GM19395 (cell line): ENCODE measurements around the gene AGAP1.

Experiments used
- ATAC-seq: cut with Tn5 transposase; IDR thresholded peaks from one replicate; pipeline ENCODE4 v1.9.1; 2021; ENCODE audit warnings: mild to moderate bottlenecking, moderate library complexity; ENCODE audit not compliant: unreplicated experiment

AGAP1 gene

DNA sequence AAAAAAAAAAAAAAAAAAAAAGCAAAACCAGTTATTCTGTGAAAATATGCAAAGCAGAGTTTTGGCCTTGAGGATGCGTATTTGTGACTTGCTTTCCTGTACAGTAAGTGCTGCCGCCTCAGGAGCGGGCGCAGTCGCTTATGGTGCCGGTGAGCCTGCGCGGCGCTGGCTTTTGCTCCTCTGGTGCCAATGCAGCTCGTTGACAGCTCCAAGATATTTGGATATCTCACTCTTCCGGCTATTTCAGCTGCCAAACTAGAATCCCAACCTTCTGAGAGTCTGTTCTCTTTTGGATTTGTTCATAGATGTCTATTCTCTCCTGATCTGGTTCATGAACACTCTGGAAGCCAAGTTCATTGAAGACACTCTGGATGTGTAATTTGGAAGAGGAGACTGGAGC is 184.1 kb downstream of the AGAP1 start:
- no peak for ATAC-seq

DNA sequence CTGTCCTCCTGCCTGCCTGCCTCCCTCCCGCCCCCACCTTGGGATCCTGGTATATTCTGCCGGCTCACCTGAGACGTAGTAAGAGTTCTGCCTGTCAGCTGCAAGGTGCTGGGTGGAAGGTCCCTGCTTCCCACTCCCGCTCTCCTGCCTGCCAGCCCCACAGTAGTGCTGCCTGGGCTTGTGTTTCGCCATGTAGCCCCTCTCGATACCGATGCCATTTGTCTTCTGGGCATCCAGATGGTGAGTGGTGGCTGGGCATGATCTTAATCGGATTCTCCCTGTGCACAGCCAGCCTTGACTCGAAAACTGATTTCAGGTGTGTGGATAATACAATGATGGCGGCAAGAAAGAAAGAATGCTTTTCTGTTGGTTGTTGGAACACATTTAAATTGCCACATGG is 184.9 kb downstream of the AGAP1 start:
- ATAC-seq, result no peak

DNA sequence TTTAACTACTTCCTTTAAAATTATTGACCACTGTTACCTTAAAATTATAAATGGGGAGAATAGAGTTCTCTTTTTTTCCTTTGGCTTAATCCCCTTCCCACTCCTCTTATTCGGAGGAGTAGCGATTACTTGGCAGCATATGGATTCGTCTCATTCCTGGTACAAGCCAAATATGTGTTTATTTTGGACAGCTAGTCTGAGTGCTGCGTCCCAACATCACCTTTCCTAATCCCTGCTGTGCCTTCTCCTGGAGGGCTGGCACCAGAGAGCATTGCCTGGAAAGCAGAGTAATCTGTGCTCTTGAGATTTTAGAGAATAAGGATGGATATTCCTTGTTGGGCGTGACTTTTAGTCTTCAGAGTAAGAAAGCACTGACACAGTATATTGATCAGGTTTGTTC is 185.6 kb downstream of the AGAP1 start:
- no peak for ATAC-seq

DNA sequence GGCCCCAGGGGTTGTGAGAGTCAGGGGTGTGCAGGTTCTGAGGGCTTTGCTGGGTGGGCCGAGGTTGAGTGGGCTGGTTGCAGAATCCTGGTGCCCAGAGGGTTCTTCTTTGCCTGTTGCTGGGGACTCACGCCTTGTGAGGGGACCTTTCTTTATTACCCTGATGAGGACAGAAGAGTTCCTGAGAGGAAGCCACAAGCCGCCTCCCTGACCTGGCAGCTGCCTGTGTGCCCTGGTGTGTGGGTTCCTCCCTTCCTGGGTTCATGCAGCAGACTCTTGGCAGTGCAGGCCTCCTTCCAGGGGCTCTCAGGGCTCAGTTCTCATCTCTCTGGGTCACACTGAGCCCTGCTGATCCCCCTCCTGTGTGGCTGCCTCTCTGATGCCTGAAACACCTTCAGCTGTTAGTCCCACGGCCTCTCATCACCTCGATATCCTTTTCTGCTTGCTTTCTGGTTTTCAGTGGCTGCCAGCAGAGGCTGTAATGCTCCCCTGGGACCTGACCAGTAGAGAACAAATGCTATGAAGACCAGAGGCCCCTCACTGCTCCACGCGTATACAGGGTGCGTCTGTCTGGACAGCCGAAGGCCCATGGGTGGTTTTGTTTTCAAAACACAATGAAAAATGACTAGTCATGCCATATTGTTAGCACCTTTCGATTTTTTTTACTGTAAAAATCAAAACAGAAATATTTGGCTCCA is 191.3 kb downstream of the AGAP1 start:
- no peak for ATAC-seq

DNA sequence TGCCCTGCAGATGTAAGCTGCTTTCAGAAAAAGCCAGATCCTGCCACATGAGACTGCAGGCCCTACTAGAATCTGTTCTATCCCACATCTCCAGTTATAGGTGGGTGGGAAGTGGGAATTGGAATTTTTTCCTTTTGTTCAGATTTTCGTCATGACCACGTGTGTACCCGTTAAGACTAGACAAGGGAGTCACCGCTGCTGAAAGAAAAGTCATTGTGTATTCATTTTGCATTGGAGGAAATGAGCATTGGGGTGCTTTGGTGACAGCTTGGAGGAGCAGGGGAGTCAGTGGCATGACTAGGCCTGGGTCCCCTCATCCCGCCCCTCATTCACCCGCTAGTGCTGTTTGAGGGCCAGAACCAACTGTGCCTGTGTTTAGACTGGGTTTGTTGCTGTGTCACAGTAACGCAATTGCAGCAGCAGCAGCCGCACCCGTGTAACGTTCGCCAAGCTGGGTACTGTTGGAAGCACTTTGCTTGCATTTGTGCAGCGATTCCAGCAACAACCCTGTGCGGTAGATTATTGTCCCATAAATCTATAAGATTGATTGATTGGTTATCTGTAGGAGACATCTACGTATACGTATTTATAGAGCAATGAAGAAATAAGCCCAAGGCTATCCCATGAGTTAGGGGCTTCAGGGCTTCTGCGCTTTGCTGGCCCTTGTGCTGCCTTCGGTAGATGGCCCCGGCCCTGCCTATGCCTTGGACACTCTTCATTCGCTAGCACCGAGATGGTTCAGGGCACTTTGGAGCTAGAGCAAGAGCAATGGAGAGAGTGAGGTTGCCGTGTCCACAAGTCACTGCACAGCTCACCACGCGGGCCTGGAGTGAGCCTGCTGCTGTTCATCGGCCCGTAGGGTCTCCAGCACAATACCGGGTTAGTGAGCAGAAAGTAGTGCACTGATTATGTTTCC is 194.9 kb downstream of the AGAP1 start:
- no peak for ATAC-seq

DNA sequence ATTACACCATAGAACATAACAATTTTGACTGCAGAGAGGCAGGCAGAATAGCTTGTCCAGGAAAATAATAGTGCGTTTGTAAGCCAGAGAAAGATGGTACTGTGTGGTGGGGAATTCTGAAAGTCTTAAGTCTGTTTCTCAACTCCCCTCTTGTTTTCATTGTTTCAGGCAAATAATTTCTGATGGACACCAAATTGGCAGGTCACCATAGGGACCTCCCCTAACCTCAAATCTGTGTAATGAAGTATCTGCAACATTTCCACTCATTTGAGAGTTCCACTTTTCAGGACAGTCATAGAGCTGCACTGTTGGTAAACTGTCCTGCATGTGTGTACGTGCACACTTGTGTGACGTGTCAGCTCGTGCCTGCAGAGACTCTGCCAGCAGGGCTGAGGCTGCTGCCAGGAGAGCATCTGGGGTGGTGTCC is 195.6 kb downstream of the AGAP1 start:
- ATAC-seq, result no peak

DNA sequence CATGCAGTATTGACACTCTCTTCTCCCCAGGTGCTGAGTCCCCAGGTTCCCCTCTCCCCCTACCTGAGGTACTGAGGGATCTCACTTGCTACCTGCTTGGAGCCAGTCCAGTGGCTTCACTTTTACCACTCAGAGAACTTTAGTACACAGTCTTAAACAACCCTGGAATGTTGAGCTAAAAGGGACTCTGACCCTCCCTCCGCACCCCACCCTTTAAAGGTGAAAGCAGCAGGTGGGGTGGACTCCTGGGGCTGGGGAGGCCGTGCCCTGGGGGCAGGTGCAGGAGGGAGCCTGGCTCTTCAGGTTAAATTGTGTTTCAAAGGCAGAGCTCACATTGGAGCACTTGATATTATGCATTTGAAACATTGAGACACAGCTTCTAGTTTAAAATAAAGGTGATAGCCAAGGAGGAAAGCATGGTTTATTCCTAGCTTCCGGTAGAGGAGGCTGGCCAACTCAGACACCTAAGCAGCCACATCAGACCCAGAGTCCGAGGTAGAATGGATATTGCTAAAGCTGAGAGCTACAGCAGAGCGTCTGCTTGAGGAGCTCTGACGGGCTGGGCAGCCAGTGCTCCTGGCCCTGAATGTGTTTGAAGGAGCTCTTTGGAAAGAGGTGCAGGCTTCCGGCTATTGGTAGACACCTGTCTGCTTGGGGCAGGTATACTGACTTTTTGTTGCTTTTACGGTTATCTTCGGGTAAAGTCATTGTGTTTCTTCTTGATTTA is 196.4 kb downstream of the AGAP1 start:
- no peak for ATAC-seq

DNA sequence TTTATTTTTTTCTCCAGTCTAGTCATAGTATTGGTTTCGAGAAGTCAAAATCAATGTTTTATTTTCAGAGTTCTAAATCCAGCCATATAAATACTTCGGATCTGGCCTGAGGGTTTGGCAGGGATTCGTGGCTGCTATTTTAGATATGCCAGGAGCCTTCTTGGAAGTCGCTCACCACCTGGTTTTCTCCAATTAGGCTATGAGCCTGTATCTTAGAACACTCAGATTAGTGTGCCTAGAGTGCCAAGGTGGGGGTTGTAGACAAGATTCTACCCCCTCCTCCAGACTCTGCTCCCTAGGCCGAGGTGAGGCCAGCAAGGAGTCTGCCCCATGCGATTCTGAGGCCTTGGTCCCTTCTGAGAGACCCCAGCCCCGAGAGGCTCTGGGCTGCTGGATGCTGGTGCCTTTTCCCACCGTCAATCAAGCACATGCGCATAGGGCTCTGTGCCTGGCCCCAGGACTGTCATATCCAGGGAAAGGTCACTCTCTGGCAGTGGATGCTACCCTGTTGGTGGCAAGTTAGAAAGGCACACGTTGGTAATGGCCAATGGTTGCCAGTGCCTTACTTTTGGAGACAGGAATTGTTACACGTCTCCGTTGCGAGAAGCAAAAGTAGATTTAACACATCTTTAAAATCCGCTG is 197.1 kb downstream of the AGAP1 start:
- ATAC-seq, result no peak

DNA sequence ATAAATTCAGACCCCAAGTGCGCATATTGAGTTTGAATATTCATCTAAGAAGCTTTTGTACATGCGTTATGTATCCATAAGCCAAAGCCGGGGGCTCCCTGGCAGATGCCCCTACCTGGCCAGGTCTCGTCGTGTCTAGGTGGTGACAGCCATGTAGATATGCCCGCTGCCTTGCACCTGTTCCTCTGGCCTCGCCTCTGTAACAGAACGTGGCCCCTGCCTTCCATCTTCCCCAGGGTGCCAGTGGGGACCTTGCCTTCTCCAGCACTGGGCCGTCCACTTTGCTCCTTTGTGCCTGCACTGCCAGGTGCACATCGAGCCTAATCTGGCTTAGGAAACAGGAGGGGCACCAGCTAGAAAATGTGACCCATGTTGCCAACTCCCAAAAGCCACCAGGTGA is 198.2 kb downstream of the AGAP1 start:
- no peak for ATAC-seq

DNA sequence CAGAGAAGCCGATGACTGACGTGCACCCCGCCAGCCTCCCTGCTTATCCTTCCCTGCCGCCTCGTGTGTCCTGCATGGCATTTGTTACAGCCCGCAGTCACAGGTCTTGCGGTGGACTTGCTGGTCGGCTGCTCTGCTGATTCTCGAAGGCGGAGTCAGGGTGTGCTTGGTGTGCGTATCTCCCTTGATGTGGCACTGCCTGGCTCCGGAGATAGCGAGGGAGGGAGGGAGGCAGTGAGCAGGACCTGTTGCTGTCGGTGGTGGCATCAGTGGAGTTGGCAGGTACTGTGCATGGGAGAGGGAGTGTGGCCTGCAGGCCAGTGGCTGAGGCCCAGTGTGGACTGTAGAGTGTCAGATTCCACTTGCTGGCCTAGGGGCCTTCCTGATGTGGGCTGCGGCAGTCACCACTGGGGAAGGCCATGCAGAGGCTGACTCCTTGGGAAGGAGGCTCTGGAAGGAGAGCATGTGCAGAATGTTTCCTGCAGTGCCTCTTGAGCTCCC is 198.9 kb downstream of the AGAP1 start:
- ATAC-seq, result no peak

DNA sequence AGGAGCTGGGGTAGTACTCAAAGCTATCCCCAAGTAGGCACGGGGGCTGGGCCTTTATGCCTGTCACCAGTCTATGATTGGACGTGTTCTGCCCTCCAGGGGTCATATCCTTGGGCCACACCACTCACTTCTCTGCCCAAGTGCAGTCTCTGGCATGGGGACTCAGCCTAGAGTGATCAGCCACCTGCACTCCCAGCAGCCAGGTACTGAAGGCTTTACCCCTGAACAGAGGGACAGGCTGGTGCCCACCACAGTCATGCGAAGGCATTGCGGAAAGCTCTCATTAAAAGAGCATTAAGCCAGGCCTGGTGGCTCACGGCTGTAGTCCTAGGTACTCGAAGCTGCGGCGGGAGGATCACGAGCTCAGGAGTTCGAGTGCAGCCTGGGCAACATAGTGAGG is 199.4 kb downstream of the AGAP1 start:
- ATAC-seq, result no peak

DNA sequence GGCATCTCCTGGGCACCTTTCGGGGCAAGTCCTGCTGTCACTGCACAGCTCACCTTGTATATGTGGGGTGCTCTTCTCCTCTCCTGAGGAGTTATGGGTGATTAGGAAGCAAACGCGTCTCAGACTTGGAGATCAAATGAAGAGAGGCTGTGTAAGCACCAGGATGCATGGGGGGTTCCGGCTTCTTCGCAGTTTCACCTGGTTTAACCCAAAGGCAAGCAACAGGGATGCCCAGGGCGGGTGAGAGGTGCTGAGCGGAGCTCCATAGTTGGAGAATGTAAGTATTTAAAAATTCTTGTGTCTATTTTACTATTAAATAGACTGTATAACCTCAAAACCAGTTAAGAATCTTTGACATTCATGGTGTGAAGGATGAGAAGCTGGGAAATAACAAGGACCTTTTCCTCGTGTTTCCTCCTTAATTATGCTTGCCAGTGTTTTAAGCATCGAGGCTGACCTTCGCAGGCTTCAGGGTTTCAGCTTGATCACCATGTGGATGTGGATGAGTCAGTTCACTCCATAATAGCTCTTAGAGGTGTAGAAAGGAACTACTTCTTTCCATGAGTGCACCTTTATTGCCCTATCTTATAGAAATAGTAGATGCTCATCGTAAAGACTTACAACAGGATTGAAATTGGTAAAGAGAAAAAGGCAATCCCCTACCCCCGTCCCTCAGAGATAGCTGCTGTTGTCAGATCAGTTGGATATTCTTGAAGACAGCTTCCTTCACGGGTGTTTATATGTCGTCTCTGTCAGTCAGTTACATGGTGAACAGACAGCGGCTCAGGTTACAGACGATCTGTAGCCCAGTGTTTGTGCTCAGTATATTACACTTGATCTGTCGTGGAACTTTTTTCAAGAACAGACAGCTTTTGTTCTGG is 201.1 kb downstream of the AGAP1 start:
- no peak for ATAC-seq

DNA sequence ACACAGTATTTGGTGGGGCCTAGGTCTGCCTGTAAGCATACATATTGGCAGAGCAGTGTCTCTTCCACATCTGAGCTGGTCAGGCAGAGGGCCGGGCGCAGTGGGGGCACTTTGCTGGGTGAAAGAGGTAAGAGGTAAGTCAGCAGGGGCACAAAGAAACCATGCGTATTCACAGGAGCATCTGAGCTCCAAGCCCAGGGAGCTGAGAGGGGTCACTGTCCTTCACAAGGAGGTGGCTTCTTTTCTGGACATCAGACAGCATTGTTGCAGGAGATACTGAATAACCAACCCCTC is 201.7 kb downstream of the AGAP1 start:
- ATAC-seq, result no peak

DNA sequence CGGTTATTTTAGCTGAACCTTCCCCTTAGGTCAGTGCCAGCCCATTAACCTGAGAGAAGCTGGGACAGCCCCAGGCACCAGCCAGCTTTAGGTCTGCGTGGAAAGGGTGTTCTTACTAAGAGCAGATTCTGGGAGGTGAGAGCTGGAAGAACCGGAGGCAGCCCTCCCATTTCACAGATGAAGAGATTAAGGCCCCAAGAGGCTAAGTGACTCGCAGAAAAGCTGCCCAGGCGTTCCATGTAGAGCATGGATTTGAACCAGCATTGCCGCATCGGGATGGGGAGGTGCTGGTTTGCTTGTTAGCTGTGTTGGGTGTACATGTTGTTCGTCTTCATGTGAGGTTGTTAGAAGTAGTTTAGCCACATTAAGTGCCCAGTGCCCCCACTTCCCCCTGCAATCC is 203.2 kb downstream of the AGAP1 start:
- no peak for ATAC-seq

DNA sequence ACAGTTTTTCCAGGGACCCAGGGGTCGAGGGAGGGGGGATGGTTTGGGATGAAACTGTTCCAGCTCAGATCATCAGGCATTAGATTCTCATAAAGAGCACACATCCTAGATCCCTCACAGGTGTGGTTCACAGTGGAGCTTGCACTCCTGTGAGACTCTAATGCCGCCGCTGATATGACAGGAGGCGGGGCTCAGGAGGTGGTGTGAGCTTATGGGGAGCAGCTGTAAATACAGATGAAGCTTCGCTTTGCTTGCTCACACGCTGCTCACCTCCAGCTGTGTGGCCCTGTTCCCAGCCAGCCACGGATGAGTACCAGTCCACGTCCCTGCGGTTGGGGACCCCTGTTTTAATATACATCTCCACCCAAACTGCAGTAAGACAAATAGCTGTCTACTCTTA is 204.2 kb downstream of the AGAP1 start:
- no peak for ATAC-seq

DNA sequence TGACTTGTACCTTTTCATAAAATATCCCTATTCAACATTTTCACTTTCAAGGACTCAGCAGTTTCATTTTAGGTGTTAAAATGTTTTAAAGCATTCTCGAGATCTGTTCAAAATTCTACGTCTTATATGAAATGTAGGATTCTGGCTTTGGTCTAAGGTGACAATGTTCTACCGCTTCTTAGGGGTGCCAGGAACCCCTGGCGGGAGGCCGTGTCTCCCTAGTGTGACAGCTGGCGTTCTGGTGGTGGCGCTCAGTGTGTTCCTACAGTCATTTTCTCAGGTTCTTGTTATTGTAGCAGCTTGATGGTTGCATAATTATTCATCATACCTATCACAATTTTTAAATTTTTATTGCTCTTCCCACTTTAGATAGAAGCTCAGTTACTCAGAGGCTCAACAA is 204.6 kb downstream of the AGAP1 start:
- ATAC-seq, result no peak

DNA sequence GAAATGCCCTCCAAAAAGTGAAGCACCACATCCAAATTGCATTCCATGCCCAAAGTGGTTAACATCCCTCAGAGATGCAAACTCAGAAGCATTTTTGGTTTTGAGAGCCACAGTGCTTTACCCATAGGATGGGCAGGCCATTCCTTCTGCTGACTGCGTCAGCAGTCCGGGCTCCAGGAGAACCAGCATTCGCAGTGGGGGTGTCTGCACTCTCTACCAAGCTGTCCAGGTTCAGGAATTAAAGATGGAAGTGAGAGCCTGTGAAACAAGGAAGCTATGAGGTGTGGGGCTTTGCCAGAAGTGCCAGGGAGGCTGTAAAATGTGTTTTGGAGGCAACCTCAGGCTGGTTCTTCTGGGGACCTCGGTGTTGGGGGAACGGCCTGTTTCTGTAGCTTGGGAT is 205.7 kb downstream of the AGAP1 start:
- no peak for ATAC-seq

DNA sequence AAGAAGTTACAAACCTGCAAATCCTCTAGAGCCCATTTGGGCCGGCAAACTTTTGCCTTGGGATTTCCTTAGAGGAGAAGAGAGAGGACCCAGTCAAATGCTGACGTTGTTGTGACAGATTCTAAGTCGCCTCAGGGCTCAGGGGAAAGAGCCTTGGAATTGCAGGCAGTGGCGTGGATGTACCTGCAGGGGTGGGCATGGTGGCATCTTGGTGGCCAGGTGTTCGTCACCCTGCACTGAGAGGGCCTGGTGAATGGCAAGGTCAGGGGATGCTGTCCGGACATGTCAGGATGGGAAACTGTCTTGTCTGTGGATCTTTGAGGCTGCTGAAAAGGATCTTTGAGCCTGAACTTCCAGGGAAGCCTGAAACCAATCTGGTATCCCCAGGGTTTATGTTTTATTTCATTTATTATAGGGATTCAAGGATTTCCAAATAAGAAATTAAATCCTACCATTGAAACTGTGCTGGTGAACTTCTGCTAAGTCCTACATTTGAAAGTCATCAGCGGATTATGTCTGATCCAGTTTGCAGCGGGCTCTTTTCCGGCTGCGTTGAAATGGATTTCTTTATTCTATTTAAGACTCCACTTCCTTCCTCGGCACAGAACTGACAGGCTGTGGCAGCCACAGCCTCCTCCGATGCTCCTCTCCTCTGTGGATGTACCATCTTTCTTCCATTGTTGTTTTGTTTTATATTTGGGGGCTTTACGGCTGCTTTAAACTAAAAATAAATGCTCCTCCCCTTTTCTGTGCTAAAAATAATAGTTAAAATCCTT is 207.6 kb downstream of the AGAP1 start:
- no peak for ATAC-seq

DNA sequence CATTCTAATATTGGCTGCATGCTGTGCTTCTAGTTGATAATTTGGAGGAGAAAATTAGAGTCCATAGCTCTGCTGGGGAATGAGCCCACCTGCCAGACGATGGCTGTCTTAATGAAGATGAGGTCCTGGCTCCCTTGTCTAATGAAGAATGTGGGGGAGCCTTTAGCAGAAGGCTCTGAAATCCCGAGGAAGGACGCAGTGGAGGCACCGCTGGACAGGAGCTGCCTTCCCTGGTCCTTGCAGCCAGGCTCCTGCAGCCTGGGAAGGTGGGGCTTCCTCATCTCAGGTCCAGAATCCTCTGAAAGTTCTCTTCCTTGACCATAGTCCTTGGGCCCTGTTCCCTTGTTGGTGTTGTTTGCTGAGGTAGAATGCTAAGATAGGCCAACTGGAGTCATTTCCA is 208.3 kb downstream of the AGAP1 start:
- no peak for ATAC-seq
